Ishikawa (cell line): ENCODE results near the gene APC2.

ENCODE experiments used
- CEBPB ChIP-seq: IDR thresholded peaks from 2 replicates; pipeline ENCODE4 v1.6.1; 2012
- CREB1 ChIP-seq: IDR thresholded peaks from 2 replicates; pipeline ENCODE4 v1.6.1; 2012; ENCODE audit warnings: low read depth
- EGR1 ChIP-seq: IDR thresholded peaks from 2 replicates; pipeline ENCODE4 v1.6.1; 2012
- EP300 ChIP-seq: IDR thresholded peaks from 2 replicates; pipeline ENCODE4 v1.6.1; 2012; ENCODE audit warnings: borderline replicate concordance
- FOXM1 ChIP-seq: IDR thresholded peaks from 2 replicates; pipeline ENCODE4 v1.6.1; 2012; ENCODE audit warnings: low read depth, borderline replicate concordance
- MAX ChIP-seq: IDR thresholded peaks from 2 replicates; pipeline ENCODE4 v1.6.1; 2012
- NFIC ChIP-seq: IDR thresholded peaks from 2 replicates; pipeline ENCODE4 v1.6.1; 2012
- RAD21 ChIP-seq: IDR thresholded peaks from 2 replicates; pipeline ENCODE4 v1.6.1; 2012; ENCODE audit warnings: low read depth
- REST ChIP-seq: IDR thresholded peaks from 2 replicates; pipeline ENCODE4 v1.6.1; 2012; ENCODE audit warnings: low read depth, mild to moderate bottlenecking
- TAF1 ChIP-seq: IDR thresholded peaks from 2 replicates; pipeline ENCODE4 v1.6.1; 2012; ENCODE audit warnings: low read depth, mild to moderate bottlenecking
- TCF12 ChIP-seq: IDR thresholded peaks from 2 replicates; pipeline ENCODE4 v1.6.1; 2012; ENCODE audit warnings: low read depth
- TEAD4 ChIP-seq: IDR thresholded peaks from 2 replicates; pipeline ENCODE4 v1.6.1; 2012
- USF1 ChIP-seq: IDR thresholded peaks from 2 replicates; pipeline ENCODE4 v1.6.1; 2012
- YY1 ChIP-seq: IDR thresholded peaks from 2 replicates; pipeline ENCODE4 v1.6.1; 2012; ENCODE audit warnings: low read depth
- ZBTB7A ChIP-seq: IDR thresholded peaks from 2 replicates; pipeline ENCODE4 v1.6.1; 2012; ENCODE audit warnings: low read depth

APC2 gene

GRCh38 chr19:1407528-1408299 is 42.2 kb upstream of the APC2 start, which contains the start of gene DAZAP1:
Gene DAZAP1 (plus strand): TSS chr19:1407586. CDS start chr19:1407774, 188 bp downstream.
- TF ChIP-seq TAF1: peak; percentile 0; the same call in 1 of the 2 replicates
- no peak for TF ChIP-seq FOXM1
- TF ChIP-seq ZBTB7A: no peak; the same call in 1 of the 2 replicates
- TF ChIP-seq RAD21: no peak
- TF ChIP-seq NFIC: no peak; the same call in 1 of the 2 replicates

GRCh38 chr19:1408300-1409203 is 41.4 kb upstream of the APC2 start:
- no peak for TF ChIP-seq TCF12
- TF ChIP-seq MAX: peak; percentile 83

GRCh38 chr19:1409204-1410005 is 40.5 kb upstream of the APC2 start:
- TF ChIP-seq EGR1 (no peak), CREB1 (no peak), YY1 (no peak), USF1 (no peak), TAF1 (no peak)

- TF ChIP-seq RAD21: no peak
- no peak for TF ChIP-seq ZBTB7A
- no peak for TF ChIP-seq CREB1
- no peak for TF ChIP-seq TAF1
- no peak for TF ChIP-seq MAX
- no peak for TF ChIP-seq YY1
- TF ChIP-seq USF1: no peak
- no peak for TF ChIP-seq FOXM1
- TF ChIP-seq EP300: no peak
Observed at GRCh38 chr19:1410136-1410786, 39.7 kb upstream of the APC2 start.

- no peak for TF ChIP-seq TAF1
Observed at GRCh38 chr19:1410789-1411188, 39.1 kb upstream of the APC2 start.

- TF ChIP-seq EP300: no peak
- no peak for TF ChIP-seq CEBPB
- TF ChIP-seq TEAD4: no peak
- no peak for TF ChIP-seq USF1
- no peak for TF ChIP-seq TCF12
- no peak for TF ChIP-seq REST
- TF ChIP-seq EGR1: no peak
- no peak for TF ChIP-seq NFIC
- TF ChIP-seq YY1: no peak
- no peak for TF ChIP-seq MAX
- no peak for TF ChIP-seq RAD21
- TF ChIP-seq ZBTB7A: no peak
- no peak for TF ChIP-seq CREB1
- no peak for TF ChIP-seq FOXM1
- TF ChIP-seq TAF1: no peak
Observed at GRCh38 chr19:1411255-1412191, 38.4 kb upstream of the APC2 start.
